Endothelial cell of umbilical vein (primary cell): ENCODE results near the gene ATP4A.

Source experiments
- EZH2 ChIP-seq: IDR thresholded peaks from 2 replicates; pipeline ENCODE4 v1.6.1; 2012; ENCODE audit warnings: borderline replicate concordance, low read depth, mild to moderate bottlenecking, moderate library complexity, low read length, inconsistent platforms; ENCODE audit not compliant: severe bottlenecking
- FOS ChIP-seq: IDR thresholded peaks from 2 replicates; pipeline ENCODE4 v1.6.1; 2011; ENCODE audit warnings: mild to moderate bottlenecking, low read length, moderate library complexity, borderline replicate concordance; ENCODE audit not compliant: insufficient read depth
- GATA2 ChIP-seq: IDR thresholded peaks from 2 replicates; pipeline ENCODE4 v1.7.0; 2011; ENCODE audit warnings: low read depth, mild to moderate bottlenecking, moderate library complexity, mixed read lengths, low read length; ENCODE audit not compliant: insufficient read length, insufficient read depth
- JUN ChIP-seq: IDR thresholded peaks from 2 replicates; pipeline ENCODE4 v1.6.1; 2011; ENCODE audit warnings: borderline replicate concordance, low read depth; ENCODE audit not compliant: insufficient read length, insufficient read depth
- MYC ChIP-seq: IDR thresholded peaks from one replicate; pipeline ENCODE4 v1.6.1; 2011; ENCODE audit warnings: mild to moderate bottlenecking, low read depth, low read length
- POLR2A ChIP-seq: IDR thresholded peaks from 2 replicates; pipeline ENCODE4 v1.6.1; 2012; ENCODE audit warnings: low read depth, mild to moderate bottlenecking, control low read depth, low read length
- POLR2AphosphoS5 ChIP-seq: IDR thresholded peaks from 2 replicates; pipeline ENCODE4 v1.6.1; 2012; ENCODE audit warnings: low read depth, mild to moderate bottlenecking, control low read depth, low read length, moderate library complexity; ENCODE audit not compliant: insufficient read depth
- TF ChIP-seq, protein P1 (sequence below), 2 donors: IDR thresholded peaks; 1 replicate in 1 of 2; 2 replicates in 1 of 2; pipeline ENCODE4 v1.5.1; 2011; ENCODE audit warnings: low read length in 2 of 2, mild to moderate bottlenecking in 2 of 2, moderate library complexity in 2 of 2, control low read depth in 1 of 2, inconsistent platforms in 1 of 2, low read depth in 1 of 2; ENCODE audit not compliant: insufficient read depth in 1 of 2; ENCODE audit errors: extremely low read depth in 1 of 2
- TF ChIP-seq, protein P2 (sequence below): IDR thresholded peaks from 2 replicates; pipeline ENCODE4 v1.6.1; 2011; ENCODE audit not compliant: insufficient read depth, insufficient read length

GRCh38 chr19:35546532-35546931 is 16.9 kb downstream of the ATP4A start:
- no peak for TF ChIP-seq POLR2A
- TF ChIP-seq EZH2 = no peak
- no peak for TF ChIP-seq MYC
- TF ChIP-seq, protein P1, sequence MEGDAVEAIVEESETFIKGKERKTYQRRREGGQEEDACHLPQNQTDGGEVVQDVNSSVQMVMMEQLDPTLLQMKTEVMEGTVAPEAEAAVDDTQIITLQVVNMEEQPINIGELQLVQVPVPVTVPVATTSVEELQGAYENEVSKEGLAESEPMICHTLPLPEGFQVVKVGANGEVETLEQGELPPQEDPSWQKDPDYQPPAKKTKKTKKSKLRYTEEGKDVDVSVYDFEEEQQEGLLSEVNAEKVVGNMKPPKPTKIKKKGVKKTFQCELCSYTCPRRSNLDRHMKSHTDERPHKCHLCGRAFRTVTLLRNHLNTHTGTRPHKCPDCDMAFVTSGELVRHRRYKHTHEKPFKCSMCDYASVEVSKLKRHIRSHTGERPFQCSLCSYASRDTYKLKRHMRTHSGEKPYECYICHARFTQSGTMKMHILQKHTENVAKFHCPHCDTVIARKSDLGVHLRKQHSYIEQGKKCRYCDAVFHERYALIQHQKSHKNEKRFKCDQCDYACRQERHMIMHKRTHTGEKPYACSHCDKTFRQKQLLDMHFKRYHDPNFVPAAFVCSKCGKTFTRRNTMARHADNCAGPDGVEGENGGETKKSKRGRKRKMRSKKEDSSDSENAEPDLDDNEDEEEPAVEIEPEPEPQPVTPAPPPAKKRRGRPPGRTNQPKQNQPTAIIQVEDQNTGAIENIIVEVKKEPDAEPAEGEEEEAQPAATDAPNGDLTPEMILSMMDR (IDR thresholded peaks at IDR 0.05; ENCODE audit: extremely low read depth in 1 of 2, insufficient read depth in 1 of 2, low read depth in 1 of 2, low read length in 2 of 2) = no peak
- no peak for TF ChIP-seq POLR2AphosphoS5
- TF ChIP-seq GATA2 = no peak
- no peak for TF ChIP-seq JUN
- TF ChIP-seq, protein P2, sequence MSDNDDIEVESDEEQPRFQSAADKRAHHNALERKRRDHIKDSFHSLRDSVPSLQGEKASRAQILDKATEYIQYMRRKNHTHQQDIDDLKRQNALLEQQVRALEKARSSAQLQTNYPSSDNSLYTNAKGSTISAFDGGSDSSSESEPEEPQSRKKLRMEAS = no peak
- no peak for TF ChIP-seq FOS
